Kidney (tissue), 14 donors: ENCODE data around the gene MRFAP1. TPM values are rescaled to one million over a fixed set of nuclear protein-coding genes. Genes with fewer than 3 reads are reported as not detected.

Experiments used
- DNase-seq, 5 donors: peaks; one replicate each; pipeline ENCODE4 v3.0.0-alpha.2; 2013 to 2020
- FAIRE-seq: peaks from 2 replicates; lab custom pipeline; 2012; peaks lifted over from hg19 to GRCh38; lab: Jason Lieb, UNC
- H3K27ac ChIP-seq, 2 donors: one replicate each; pipeline ENCODE4 v1.7.0; 2013; ENCODE audit warnings: low read depth in 2 of 2, low read length in 2 of 2, inconsistent platforms in 1 of 2
- H3K27me3 ChIP-seq: one replicate; pipeline ENCODE4 v1.7.1; 2013; ENCODE audit warnings: low read length, inconsistent platforms; ENCODE audit not compliant: control insufficient read depth, insufficient read depth
- H3K36me3 ChIP-seq, 3 donors: one replicate each; pipeline versions ENCODE4 v1.7.0 to v1.7.1; 2013; ENCODE audit warnings: low read length in 3 of 3, control low read depth in 1 of 3, inconsistent platforms in 1 of 3; ENCODE audit not compliant: insufficient read depth in 3 of 3, control insufficient read depth in 2 of 3
- H3K4me1 ChIP-seq, 3 donors: one replicate each; pipeline versions ENCODE4 v1.7.0 to v1.7.1; 2013; ENCODE audit warnings: low read length in 3 of 3, inconsistent platforms in 1 of 3, low read depth in 1 of 3; ENCODE audit not compliant: control insufficient read depth in 2 of 3, insufficient read depth in 2 of 3
- H3K4me3 ChIP-seq, 3 donors: one replicate each; pipeline versions ENCODE4 v1.7.0 to v1.8.1; 2013; ENCODE audit warnings: low read length in 3 of 3, control low read depth in 1 of 3, inconsistent platforms in 1 of 3
- H3K9ac ChIP-seq, 3 donors: one replicate each; pipeline versions ENCODE4 v1.7.0 to v1.7.1; 2013; ENCODE audit warnings: low read length in 3 of 3, control low read depth in 1 of 3, inconsistent platforms in 1 of 3
- H3K9me3 ChIP-seq, 3 donors: one replicate each; pipeline versions ENCODE4 v1.7.0 to v1.7.1; 2013; ENCODE audit warnings: low read length in 3 of 3, control low read depth in 1 of 3, inconsistent platforms in 1 of 3; ENCODE audit not compliant: control insufficient read depth in 2 of 3, insufficient read depth in 1 of 3
- CTCF ChIP-seq: IDR thresholded peaks from 3 replicates; pipeline ENCODE4 v1.5.1; 2012; ENCODE audit warnings: mild to moderate bottlenecking, moderate library complexity, borderline replicate concordance; ENCODE audit not compliant: insufficient read depth; ENCODE audit errors: extremely low read depth
- intact Hi-C: fragments of 100-400 bp; cut with DNase I; formaldehyde crosslinking; loops from one replicate; pipeline ENCODE4 v1.11.1; 2022
- polyA plus RNA-seq: library from polyadenylated mRNA; stranded (reverse); fragments of 350-450 nt; fragmentation: Illumina TruSeq; extraction: RNeasy Lipid Tissue Mini Kit (QIAGEN cat#74804); gene quantifications from one replicate; pipeline ENCODE4 v1.2.3, GENCODE V29; 2014; ENCODE audit warnings: low read depth, low replicate concordance; ENCODE audit not compliant: insufficient read depth
- total RNA-seq: library from RNA; stranded (reverse); fragmentation: NEBNext Ultra II Directional; extraction: Animal tissue kit (Norgen Biotek cat#: 25700); gene quantifications from one replicate; pipeline ENCODE4 v1.2.1, GENCODE V29; 2021
- donor health status: control.
- donor health status: control.
- donor health status: control.
- donor health status: control.
- donor health status: control.
- donor health status: DM: yes; HTN: yes; CAD: no.
- donor health status: Normal renal cell carcinoma (clear cell type).

Gene MRFAP1
- total and polyA plus RNA-seq, 2 donors from 2014 or later: 264 to 406 TPM

- Histone ChIP-seq H3K27me3 (no peaks in the 10 kb centered on the region), H3K9me3 (no peaks in the 10 kb centered on the region), H3K4me3 (no peak overlapping the region), H3K27ac (no peak overlapping the region), H3K4me1 (no peaks in the 10 kb centered on the region), H3K36me3 (peaks cover 0 to 7% (median 0%) of the 10 kb centered on the region in 3 donors), H3K9ac (no peak overlapping the region)
- FAIRE-seq: no peak
- intact Hi-C loops: no loop called here
- TF ChIP-seq CTCF: no peak
- DNase-seq: no peak
Measured at GRCh38 chr4:6621556-6621927, 18.9 kb upstream of the MRFAP1 start.

GRCh38 chr4:6622744-6623143 is 17.7 kb upstream of the MRFAP1 start:
- FAIRE-seq (no peak), DNase-seq (no peak)
- no peaks in the 10 kb centered on the region for H3K9me3 ChIP-seq
- no peaks in the 10 kb centered on the region for H3K27me3 ChIP-seq
- no peak overlapping the region for H3K4me3 ChIP-seq
- TF ChIP-seq CTCF: no peak
- intact Hi-C loops: no loop called here
- no peak overlapping the region for H3K9ac ChIP-seq
- no peak overlapping the region for H3K27ac ChIP-seq
- no peaks in the 10 kb centered on the region for H3K4me1 ChIP-seq
- H3K36me3 ChIP-seq: peaks cover 0 to 3% (median 0%) of the 10 kb centered on the region in 3 donors

- TF ChIP-seq CTCF: no peak
- H3K9ac ChIP-seq: no peak overlapping the region
- no peaks in the 10 kb centered on the region for H3K4me1 ChIP-seq
- no peak for DNase-seq
- no peaks in the 10 kb centered on the region for H3K36me3 ChIP-seq
- no peak overlapping the region for H3K27ac ChIP-seq
- no peaks in the 10 kb centered on the region for H3K9me3 ChIP-seq
- no peak overlapping the region for H3K4me3 ChIP-seq
- H3K27me3 ChIP-seq: no peaks in the 10 kb centered on the region
- no peak for FAIRE-seq
- intact Hi-C loops: no loop called here
Measured at GRCh38 chr4:6625256-6625655, 15.2 kb upstream of the MRFAP1 start.

GRCh38 chr4:6626066-6626465 is 14.4 kb upstream of the MRFAP1 start:
- H3K27me3 ChIP-seq: no peaks in the 10 kb centered on the region
- no peak for DNase-seq

More at GRCh38 chr4:6626066-6626465, 14.4 kb upstream of the MRFAP1 start:
- no peaks in the 10 kb centered on the region for H3K9me3 ChIP-seq
- H3K36me3 ChIP-seq: no peaks in the 10 kb centered on the region
- TF ChIP-seq CTCF: no peak
- no peaks in the 10 kb centered on the region for H3K4me1 ChIP-seq
- no peak overlapping the region for H3K9ac ChIP-seq
- H3K27ac ChIP-seq: no peak overlapping the region
- FAIRE-seq: no peak
- H3K4me3 ChIP-seq: no peak overlapping the region
- intact Hi-C loops: no loop called here
